ENCODE measurements around the gene EMILIN2.
"Not testable (repeated sequence)": the region's sequence is repeated elsewhere in the genome, so short reads cannot be mapped to it uniquely, and the experiment has no call there.

The EMILIN2 gene

GRCh38 chr18:2847317-2848246 lies 776 bp downstream of the EMILIN2 start:
- DNase-seq, result peak; percentile 63

DNA sequence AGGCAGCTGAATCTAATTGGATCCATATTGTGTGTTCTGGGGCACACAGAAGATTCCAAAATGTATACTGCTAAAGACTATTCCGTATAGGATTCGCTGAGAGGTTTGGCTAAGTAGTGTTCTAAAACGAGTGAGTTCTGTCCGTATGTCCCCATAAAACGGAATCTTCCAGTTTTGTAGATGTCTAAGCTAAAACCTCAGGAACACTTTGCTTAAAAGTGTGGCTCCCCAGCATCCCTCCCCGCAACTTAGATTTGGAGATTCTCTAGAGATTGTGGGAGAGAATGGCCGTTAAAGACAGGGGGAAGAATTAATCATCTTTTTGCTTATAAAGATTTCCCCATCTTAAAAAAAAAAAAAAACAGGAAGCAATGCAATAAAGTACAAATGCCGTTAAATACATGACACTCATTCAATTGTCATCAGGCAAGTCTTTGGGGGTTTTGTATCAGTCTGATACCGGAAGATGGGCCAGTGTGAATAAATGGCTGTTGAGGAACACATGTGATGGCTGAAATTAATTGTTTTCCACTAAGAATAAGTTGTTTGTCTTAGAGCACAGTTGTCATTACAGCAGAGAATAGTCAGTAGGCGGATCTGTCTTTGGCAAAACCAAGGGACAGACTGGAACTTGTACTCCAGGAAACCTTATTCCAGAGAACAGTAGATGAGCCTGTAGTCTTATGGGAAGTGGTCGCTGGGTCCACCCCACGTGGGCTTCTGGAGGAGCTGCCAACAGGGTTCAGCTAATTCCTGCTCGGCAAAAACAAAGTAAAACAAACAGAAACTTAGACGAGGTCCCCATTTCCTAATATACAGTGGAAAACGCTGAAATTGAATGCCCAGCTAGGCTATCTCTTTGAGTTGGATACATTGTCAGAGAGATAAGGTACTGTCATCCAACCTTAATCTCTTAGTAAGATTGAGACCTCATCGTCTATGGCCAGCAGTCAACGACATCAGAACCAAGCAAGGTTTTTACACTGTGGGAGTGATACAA lies 1.7 kb downstream of the EMILIN2 start:
- no peak for DNase-seq

GRCh38 chr18:2850816-2851215 lies 4.0 kb downstream of the EMILIN2 start:
- DNase-seq, result no peak

- DNase-seq, result no peak
These were observed 5.0 kb downstream of the EMILIN2 start for GRCh38 chr18:2851771-2852170.

DNA sequence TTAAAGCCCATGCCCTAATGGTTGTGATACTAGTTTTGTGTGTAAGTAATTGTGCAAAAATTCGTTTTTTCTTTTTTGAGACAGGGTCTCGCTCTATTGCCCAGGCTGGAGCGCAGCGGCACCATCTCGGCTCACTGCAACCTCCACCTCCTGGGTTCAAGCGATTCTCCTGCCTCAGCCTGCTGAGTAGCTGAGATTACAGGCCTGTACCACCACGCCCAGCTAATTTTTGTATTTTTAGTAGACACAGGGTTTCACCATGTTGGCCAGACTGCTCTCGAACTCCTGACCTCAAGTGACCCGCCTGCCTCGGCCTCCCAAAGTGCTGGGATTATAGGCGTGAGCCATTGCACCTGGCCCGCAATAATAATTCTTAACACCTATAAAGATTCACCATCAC lies 5.7 kb downstream of the EMILIN2 start:
- not testable (repeated sequence) for DNase-seq

DNA sequence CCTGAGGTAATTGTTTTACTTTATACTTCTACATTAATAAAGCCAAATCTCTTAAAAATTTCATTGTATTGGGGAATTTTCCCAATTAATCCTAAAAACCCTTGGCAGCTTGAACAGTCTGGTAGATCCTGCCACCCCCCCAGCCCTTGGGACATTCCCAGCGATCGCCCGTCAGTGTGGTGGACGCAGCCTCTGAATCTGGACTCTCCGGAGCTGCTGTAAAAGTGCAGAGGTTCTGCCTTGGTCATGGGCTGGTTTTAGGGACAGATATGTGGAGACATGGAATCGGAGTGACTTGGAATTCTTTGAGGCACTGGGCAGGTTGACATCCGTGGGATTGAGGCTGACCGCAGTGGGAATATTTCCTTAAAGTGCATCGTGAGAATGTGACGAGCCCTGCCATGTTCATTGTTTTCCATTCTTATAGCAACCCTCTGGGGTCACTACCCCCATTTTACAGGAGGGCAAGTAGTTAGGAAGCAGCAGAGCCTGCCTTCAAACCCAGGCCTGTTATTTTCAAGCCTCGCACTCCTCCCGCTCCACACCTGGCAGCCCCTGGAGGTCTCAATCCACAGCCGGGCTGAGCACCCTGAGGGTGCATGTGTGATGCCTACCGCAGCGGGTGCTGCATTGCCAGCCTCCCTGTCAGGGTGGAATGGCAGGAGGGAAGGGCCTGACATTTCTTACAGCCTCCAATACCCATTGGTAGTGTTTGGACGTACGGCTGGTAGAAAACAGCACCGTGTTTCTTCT lies 6.5 kb downstream of the EMILIN2 start:
- DNase-seq, result no peak

DNA sequence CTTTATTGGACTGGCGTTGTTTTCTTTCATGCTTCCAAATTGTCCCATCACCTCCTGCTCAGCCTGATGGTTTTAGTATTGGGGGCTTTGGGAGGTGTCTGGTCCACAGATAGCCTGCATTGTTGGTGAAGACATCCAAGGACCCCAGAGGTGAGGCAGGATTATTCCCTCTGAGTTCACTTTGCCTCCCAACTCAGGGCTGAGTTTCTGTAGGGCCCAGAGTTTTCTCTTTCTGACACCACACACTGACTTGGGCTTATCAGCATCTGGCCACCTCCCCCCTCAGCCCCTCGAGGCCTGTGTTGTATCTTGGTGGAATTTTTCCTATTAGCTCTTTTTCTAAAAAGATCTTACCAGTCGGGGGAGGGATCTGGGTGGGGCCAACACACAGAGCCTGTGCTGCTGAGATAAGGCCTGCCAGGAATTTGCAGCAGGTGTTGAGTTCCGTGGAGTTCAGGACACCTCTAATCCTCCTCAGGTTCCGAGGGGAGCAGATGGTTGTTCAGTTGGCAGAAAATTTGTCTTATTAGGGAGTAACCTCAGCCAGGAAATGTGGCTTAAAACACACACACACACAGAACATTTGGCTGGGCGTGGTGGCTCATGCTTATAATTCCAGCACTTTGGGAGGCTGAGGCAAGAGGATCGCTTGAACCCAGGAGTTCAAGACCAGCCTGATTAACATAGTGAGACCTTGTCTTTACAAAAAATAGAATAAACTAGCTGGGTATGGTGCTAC lies 7.3 kb downstream of the EMILIN2 start:
- no peak for DNase-seq

DNA sequence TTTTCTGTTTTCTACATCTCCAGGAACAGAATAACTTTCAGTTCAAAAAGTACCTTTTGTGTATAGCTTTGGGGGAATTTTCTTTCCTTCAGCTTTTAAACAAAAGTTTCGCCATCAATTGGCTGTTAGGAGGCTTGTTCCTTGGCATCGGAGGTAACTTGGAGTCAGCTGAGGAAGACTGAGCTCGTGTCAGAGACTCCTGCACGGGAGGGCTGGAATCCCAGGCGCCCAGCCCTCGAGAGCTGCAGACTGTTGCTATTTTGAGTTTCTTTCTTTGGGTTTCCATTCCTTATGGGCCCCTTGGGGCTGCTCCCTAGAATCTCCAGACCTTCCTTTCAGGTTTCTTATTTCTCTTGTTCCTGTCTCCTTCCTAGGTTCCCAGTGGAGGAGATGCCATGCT lies 8.1 kb downstream of the EMILIN2 start:
- DNase-seq, result no peak

DNA sequence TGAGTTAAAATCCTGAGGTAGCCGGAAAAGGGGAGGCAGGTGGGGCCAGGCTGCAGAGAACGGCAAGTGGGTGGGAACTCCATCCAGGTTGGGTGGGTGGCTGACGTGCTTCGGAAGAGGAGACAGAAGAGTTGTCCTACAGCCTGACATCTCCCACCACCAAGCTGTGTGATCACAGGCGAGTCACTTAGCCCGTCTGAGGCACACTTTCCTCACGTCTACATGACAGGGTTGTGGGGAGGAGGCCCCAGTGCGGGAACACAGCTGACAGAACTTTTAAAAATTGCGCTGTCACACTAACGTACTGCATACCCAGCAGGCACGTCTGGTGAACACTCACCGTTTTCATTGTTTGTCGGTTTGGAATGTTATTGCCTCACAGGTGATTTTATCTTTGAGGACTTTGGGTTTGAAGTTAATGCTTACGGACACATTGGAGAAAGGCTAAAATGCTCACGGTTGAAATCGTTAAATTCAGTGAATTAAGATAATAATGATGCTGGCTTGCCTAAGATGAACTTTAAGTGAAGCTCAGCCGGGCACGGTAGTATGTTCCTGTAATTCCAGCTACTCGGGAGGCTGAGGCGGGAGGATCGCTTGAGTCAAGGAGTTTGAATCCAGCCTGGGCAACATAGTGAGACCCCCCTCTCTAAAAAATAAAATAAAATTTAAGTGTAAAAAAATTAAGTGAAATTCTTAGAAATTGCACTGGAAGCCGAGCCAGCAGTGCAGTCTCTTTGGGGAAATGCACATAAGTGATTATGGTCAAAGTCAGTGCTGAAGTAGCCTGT lies 8.9 kb downstream of the EMILIN2 start:
- no peak for DNase-seq

DNA sequence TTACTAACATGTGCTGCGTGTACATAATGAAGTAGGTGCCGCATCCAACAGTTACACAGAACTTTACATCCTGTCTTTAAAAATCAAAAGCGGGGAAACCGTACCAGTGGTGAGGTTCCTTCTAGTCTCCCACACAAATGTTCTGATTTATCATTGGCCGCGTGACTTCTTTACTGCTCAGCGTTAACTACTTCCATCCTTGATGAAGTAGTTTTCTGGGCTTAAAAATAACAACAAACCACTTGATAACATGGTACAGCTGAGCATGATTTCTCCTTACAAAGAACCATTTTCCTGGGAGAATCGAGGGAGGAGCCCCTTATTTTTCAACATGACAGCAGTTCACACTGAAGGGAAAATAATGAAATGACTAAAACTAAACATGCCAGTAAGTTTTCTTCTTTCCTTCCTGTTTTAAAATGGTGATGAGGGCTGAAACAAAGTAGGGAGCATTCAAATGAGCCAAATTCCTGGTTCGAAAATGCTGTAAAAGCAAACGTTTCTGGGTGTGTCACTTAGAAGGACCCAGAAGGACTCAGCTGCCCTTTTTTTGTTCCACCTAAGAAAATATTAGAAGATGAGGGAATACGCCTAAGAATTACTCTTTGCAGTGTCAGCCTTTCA lies 9.9 kb downstream of the EMILIN2 start:
- no peak for DNase-seq

DNA sequence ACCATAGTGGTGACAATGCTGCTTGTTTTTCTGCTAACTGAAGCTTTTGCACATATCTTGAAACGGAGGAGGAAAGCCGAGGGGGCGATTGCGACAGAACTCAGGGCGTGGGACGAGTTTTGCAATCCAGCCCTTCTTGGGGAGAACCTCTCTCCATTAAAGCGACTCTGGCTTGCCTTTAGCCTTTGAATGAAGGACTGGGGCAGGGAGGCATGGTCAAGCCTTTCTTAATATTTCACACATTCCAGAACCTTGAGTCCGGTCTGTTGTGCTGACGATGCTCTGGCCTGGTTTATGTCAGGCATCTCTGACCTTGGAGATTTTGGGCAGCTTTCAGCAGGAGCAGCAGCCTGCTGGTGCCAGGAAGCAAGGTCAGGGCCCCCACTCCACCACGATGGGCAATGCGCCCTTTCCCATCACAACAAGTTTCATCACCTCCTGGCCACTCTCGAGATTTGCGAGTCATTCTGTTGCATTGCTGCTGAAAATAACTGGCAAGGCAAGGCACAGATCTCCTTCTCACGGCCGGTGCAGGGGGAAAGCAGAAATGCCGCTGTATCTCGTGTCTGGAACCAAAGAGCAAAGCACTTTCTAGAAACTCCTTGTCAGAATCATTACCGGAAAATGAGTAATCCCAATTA lies 10.8 kb downstream of the EMILIN2 start:
- DNase-seq, result no peak

- not testable (repeated sequence) for DNase-seq
These were observed 13.6 kb downstream of the EMILIN2 start for GRCh38 chr18:2860397-2860796.

- not testable (repeated sequence) for DNase-seq
These were observed 17.2 kb downstream of the EMILIN2 start for GRCh38 chr18:2863997-2864396.

GRCh38 chr18:2866465-2866864 lies 19.7 kb downstream of the EMILIN2 start:
- not testable (repeated sequence) for DNase-seq

DNA sequence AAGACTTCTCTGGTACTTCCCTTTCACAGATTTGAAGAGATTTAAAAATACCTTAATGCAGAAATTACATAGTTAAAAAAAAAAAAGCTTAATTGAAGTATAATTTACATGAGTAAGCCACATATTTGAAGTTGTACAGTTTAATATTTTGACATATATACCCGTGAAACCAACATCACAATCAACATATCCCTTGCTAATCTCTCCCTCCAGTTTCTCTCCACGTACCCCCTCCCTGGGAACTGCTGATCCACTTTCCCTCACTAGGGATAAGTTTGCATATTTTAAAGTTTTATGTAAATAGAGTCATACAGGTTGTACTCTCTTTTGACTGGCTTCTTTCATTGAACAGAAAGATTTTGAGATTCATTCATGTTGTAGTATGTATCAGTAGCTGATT lies 22.4 kb downstream of the EMILIN2 start:
- no peak for DNase-seq

GRCh38 chr18:2871111-2871720 lies 24.4 kb downstream of the EMILIN2 start:
- no peak for DNase-seq

DNA sequence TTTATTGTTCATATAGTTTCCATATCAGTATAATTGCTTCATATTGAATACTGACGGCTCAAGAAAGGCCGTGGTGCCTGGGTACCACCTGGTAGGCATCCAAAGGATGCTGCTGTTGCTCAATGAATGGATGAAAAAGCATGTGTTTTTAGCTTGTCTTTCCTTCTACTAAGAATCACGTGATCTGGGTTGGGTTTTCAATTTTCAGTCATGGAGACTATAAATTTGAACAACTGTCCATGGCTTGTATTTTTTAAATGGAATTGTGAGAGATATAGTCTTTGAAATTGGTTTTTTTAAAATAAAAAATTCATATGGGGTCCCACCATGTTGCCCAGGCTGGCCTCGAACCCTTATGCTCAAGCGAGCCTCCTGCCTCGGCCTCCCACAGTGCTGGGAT lies 25.3 kb downstream of the EMILIN2 start:
- DNase-seq, result no peak

GRCh38 chr18:2874765-2875164 lies 28.0 kb downstream of the EMILIN2 start:
- DNase-seq, result no peak

- no peak for DNase-seq
These were observed 32.0 kb downstream of the EMILIN2 start for GRCh38 chr18:2878656-2879330.

Data from 8988T (cell line).